HepG2 (cell line): ENCODE results near the gene ELMOD1. TPM values are rescaled to one million over a fixed set of nuclear protein-coding genes. Genes with fewer than 3 reads are reported as not detected.

Experiments used
- ARNT ChIP-seq: fragments of 450-650 bp; IDR thresholded peaks from 2 replicates; pipeline ENCODE4 v1.6.1; 2017
- KDM5A ChIP-seq: fragments of 200-600 bp; sonication (generic); IDR thresholded peaks from 2 replicates; pipeline ENCODE4 v1.7.0; 2018; ENCODE audit warnings: antibody characterized with exemption, mild to moderate bottlenecking, low read length, borderline replicate concordance
- POGZ ChIP-seq: sonication (generic); formaldehyde crosslinking; IDR thresholded peaks from 2 replicates; pipeline ENCODE4 v1.4.0; 2020; ENCODE audit warnings: mild to moderate bottlenecking, missing genetic modification reagents
- SKI ChIP-seq: fragments of 450-650 bp; IDR thresholded peaks from one replicate; pipeline ENCODE4 v1.6.1; 2018; ENCODE audit warnings: mild to moderate bottlenecking; ENCODE audit not compliant: partially characterized antibody
- ZBTB40 ChIP-seq, 2 experiments: fragments of 450-650 bp in 1 of 2; sonication (generic) in 1 of 2; formaldehyde crosslinking in 1 of 2; IDR thresholded peaks; 2 replicates each; pipeline versions ENCODE4 v1.6.1 to v1.8.0; 2016 to 2022; ENCODE audit warnings: antibody characterized with exemption in 1 of 2, mild to moderate bottlenecking in 1 of 2, missing genetic modification reagents in 1 of 2
- ZNF451 ChIP-seq: sonication (generic); formaldehyde crosslinking; IDR thresholded peaks from 2 replicates; pipeline ENCODE4 v1.5.0; 2020; ENCODE audit warnings: mild to moderate bottlenecking, missing genetic modification reagents
- ZNF776 ChIP-seq: sonication (generic); formaldehyde crosslinking; IDR thresholded peaks from 2 replicates; pipeline ENCODE4 v1.4.0; 2020; ENCODE audit warnings: mild to moderate bottlenecking, missing genetic modification reagents
- polyA plus RNA-seq, 8 experiments: library from polyadenylated mRNA; depleted of rRNA in 3 of 8; stranded (reverse) in 7 of 8; unstranded in 1 of 8; fragments of >200 nt; fragmentation: Illumina TruSeq in 4 of 8; extraction: Trizol in 4 of 8; gene quantifications; 2 replicates each; pipeline versions ENCODE4 v1.2.1 to v1.2.3, GENCODE V29; 2011 to 2016; ENCODE audit warnings: low read depth in 4 of 8, missing spikeins in 1 of 8, mixed read lengths in 1 of 8; ENCODE audit not compliant: insufficient read depth in 1 of 8
- total RNA-seq, 5 experiments: library from RNA; depleted of rRNA; stranded (reverse); fragments of >200 nt; fragmentation: Illumina TruSeq; extraction: Trizol; gene quantifications; 2 replicates each; pipeline ENCODE4 v1.2.3, GENCODE V29; 2016; ENCODE audit warnings: low read depth in 1 of 5

The ELMOD1 gene
- total and polyA plus RNA-seq, 2 of the 13 experiments (the other 11 are each of a cell fraction or from before 2014, with no cell fraction given), result not detected

GRCh38 chr11:107679255-107680024 lies 88.5 kb downstream of the ELMOD1 start (continued):
- TF ChIP-seq ZBTB40 (IDR thresholded peaks at IDR 0.05) (no peak), ZBTB40 (CRISPR knock-in tag; IDR thresholded peaks at IDR 0.05) (no peak), ZNF776 (CRISPR knock-in tag) (no peak), SKI (no peak), ZNF451 (no peak), KDM5A (no peak), ARNT (no peak), POGZ (no peak)
